Measurements from ENCODE around the gene MTTP. TPM values are rescaled to one million over a fixed set of nuclear protein-coding genes. Genes with fewer than 3 reads are reported as not detected.
"Not testable (repeated sequence)": the region's sequence is repeated elsewhere in the genome, so short reads cannot be mapped to it uniquely, and the experiment has no call there.

Gene MTTP
- 1 to 10 TPM in 1 of 2 donors, under 1 TPM in 1; 0.51 to 1.1 TPM for total RNA-seq

GRCh38 chr4:99574530-99575324 lies at the start of gene MTTP:
Gene MTTP, plus strand, starts transcription at chr4:99574824. Its CDS starts 86 bp downstream, at chr4:99574910.
- no peaks in the 10 kb centered on the region for H3K4me1 ChIP-seq
- no peaks in the 10 kb centered on the region for H3K27me3 ChIP-seq
- no peak for DNase-seq (ENCODE audit: low spot score)
- H3K9me3 ChIP-seq, result no peaks in the 10 kb centered on the region
- TF ChIP-seq, protein P1, sequence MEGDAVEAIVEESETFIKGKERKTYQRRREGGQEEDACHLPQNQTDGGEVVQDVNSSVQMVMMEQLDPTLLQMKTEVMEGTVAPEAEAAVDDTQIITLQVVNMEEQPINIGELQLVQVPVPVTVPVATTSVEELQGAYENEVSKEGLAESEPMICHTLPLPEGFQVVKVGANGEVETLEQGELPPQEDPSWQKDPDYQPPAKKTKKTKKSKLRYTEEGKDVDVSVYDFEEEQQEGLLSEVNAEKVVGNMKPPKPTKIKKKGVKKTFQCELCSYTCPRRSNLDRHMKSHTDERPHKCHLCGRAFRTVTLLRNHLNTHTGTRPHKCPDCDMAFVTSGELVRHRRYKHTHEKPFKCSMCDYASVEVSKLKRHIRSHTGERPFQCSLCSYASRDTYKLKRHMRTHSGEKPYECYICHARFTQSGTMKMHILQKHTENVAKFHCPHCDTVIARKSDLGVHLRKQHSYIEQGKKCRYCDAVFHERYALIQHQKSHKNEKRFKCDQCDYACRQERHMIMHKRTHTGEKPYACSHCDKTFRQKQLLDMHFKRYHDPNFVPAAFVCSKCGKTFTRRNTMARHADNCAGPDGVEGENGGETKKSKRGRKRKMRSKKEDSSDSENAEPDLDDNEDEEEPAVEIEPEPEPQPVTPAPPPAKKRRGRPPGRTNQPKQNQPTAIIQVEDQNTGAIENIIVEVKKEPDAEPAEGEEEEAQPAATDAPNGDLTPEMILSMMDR (IDR thresholded peaks at IDR 0.05), result no peak
- H3K4me3 ChIP-seq, result no peak within 1 kb of the TSS
- H3K36me3 ChIP-seq, result no peaks in the 10 kb centered on the region
- no peak within 1 kb of the TSS for H3K27ac ChIP-seq

- Histone ChIP-seq H3K9me3 (no peaks in the 10 kb centered on the region), H3K27ac (no peak overlapping the region)
- TF ChIP-seq, protein P1 (IDR thresholded peaks at IDR 0.05), result no peak
Measured at GRCh38 chr4:99529228-99529627, 45.4 kb upstream of the MTTP start.

GRCh38 chr4:99529956-99530355 lies 44.7 kb upstream of the MTTP start:
- Histone ChIP-seq H3K4me3 (no peak overlapping the region), H3K27me3 (no peaks in the 10 kb centered on the region), H3K4me1 (no peaks in the 10 kb centered on the region), H3K9me3 (no peaks in the 10 kb centered on the region), H3K27ac (no peak overlapping the region), H3K36me3 (no peaks in the 10 kb centered on the region)
- TF ChIP-seq, protein P1 (IDR thresholded peaks at IDR 0.05), result no peak
- DNase-seq (ENCODE audit: low spot score), result no peak

More at GRCh38 chr4:99529228-99529627, 45.4 kb upstream of the MTTP start:
- Histone ChIP-seq H3K4me1 (no peaks in the 10 kb centered on the region), H3K36me3 (no peaks in the 10 kb centered on the region), H3K4me3 (no peak overlapping the region), H3K27me3 (no peaks in the 10 kb centered on the region)
- DNase-seq (ENCODE audit: low spot score), result no peak

DNA sequence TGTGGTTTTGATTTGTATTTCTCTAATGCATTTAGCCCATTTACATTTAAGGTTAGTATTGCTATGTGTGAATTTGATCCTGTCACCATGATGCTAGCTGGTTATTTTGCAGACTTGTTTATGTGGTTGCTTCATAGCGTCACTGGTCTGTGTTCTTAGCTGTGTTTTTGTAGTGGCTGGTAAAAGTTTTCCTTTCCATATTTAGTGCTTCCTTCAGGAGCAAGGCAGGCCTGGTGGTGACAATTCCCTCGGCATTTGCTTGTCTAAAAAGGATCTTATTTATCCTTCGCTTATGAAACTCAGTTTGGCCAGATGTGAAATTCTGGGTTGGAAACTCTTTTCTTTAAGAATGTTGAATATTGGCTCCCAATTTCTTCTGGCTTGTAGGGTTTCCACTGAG lies 39.9 kb upstream of the MTTP start:
- H3K27ac ChIP-seq, H3K4me3 ChIP-seq: not testable (repeated sequence)

DNA sequence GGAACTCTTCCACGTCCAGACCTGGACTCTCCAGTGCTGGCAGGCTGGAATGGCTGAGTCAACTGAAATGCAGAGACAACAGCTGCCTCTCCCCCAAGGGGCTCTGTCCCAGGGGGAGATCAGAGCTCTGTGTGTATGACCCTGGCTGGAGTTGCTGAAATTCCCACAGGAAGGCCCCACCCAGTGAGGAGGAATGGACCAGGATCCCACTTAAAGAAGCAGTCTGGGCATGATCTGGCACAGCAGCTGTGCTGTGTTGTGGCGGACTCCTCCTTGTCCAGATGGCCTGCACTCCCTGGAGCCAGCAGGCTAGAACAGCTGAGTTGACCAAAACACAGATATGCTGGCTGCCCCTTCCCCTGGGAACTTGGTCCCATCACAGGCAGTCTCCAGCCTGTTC lies 38.4 kb upstream of the MTTP start:
- no peak for DNase-seq (ENCODE audit: low spot score)
- TF ChIP-seq, protein P1 (IDR thresholded peaks at IDR 0.05), result no peak
- Histone ChIP-seq H3K27ac (no peak overlapping the region), H3K27me3 (no peaks in the 10 kb centered on the region), H3K4me3 (no peak overlapping the region), H3K4me1 (no peaks in the 10 kb centered on the region), H3K36me3 (no peaks in the 10 kb centered on the region), H3K9me3 (no peaks in the 10 kb centered on the region)

More for the DNA sequence above, 39.9 kb upstream of the MTTP start:
- H3K27me3 ChIP-seq; DNase-seq (ENCODE audit: low spot score); H3K36me3 ChIP-seq; H3K4me1 ChIP-seq; H3K9me3 ChIP-seq: not testable (repeated sequence)

GRCh38 chr4:99536848-99537247 lies 37.8 kb upstream of the MTTP start:
- Histone ChIP-seq H3K4me1 (no peaks in the 10 kb centered on the region), H3K27me3 (no peaks in the 10 kb centered on the region), H3K27ac (no peak overlapping the region), H3K4me3 (no peak overlapping the region), H3K36me3 (no peaks in the 10 kb centered on the region), H3K9me3 (no peaks in the 10 kb centered on the region)
- no peak for DNase-seq (ENCODE audit: low spot score)
- TF ChIP-seq, protein P1 (IDR thresholded peaks at IDR 0.05), result no peak
